Amygdala (tissue), 56 donors: ENCODE results near the gene NDST4.
"Not testable (repeated sequence)": the region's sequence is repeated elsewhere in the genome, so short reads cannot be mapped to it uniquely, and the experiment has no call there.

Experiments used
- DNase-seq, 56 donors: peaks; one replicate each; lab custom pipeline; 2025; lab: John Stamatoyannopoulos, UW

The NDST4 gene

GRCh38 chr4:115058533-115058932 lies 54.9 kb downstream of the NDST4 start:
- DNase-seq: no peak

GRCh38 chr4:115054836-115055235 lies 58.6 kb downstream of the NDST4 start:
- peak in 1 of 56 donors; percentile 3 for DNase-seq

GRCh38 chr4:115053313-115053712 lies 60.1 kb downstream of the NDST4 start:
- DNase-seq: no peak

- no peak for DNase-seq
Observed at GRCh38 chr4:115042496-115042895, 70.9 kb downstream of the NDST4 start.

GRCh38 chr4:115030281-115030680 lies 83.1 kb downstream of the NDST4 start:
- DNase-seq: no peak

GRCh38 chr4:115028682-115029410 lies 84.6 kb downstream of the NDST4 start:
- DNase-seq: no peak

- no peak for DNase-seq
Observed at GRCh38 chr4:114999880-115000279, 113.5 kb downstream of the NDST4 start.

- DNase-seq: no peak
Observed at GRCh38 chr4:114998316-114998715, 115.1 kb downstream of the NDST4 start.

- DNase-seq: no peak
Observed at GRCh38 chr4:114997576-114998247, 115.7 kb downstream of the NDST4 start.

GRCh38 chr4:114986133-114986532 lies 127.3 kb downstream of the NDST4 start:
- no peak for DNase-seq

GRCh38 chr4:114980932-114981708 lies 132.3 kb downstream of the NDST4 start:
- no peak for DNase-seq

GRCh38 chr4:114980399-114980798 lies 133.0 kb downstream of the NDST4 start:
- not testable (repeated sequence) for DNase-seq

GRCh38 chr4:114976901-114977300 lies 136.5 kb downstream of the NDST4 start:
- DNase-seq: no peak

GRCh38 chr4:114964026-114964425 lies 149.4 kb downstream of the NDST4 start:
- DNase-seq: peak in 1 of 56 donors; percentile 1

- no peak for DNase-seq
Observed at GRCh38 chr4:114945616-114946015, 167.8 kb downstream of the NDST4 start.

GRCh38 chr4:114941503-114941902 lies 171.9 kb downstream of the NDST4 start:
- no peak for DNase-seq

GRCh38 chr4:114927881-114928280 lies 185.5 kb downstream of the NDST4 start:
- DNase-seq: no peak

- DNase-seq: no peak
Observed at GRCh38 chr4:114926583-114926982, 186.8 kb downstream of the NDST4 start.

- no peak for DNase-seq
Observed at GRCh38 chr4:114924311-114924710, 189.1 kb downstream of the NDST4 start.

GRCh38 chr4:114922592-114922933 lies 190.9 kb downstream of the NDST4 start:
- no peak for DNase-seq

- DNase-seq: peak in 1 of 56 donors; percentile 2
Observed at GRCh38 chr4:114921790-114922591, 191.4 kb downstream of the NDST4 start.
